Muscle layer of duodenum (tissue), 2 donors: ENCODE data around the gene PRPF8.

ENCODE experiments used
- H3K27ac ChIP-seq: one replicate; pipeline ENCODE4 v1.7.0; 2013; ENCODE audit warnings: mild to moderate bottlenecking, low read length
- H3K27me3 ChIP-seq: one replicate; pipeline ENCODE4 v1.7.0; 2013; ENCODE audit warnings: low read depth, mild to moderate bottlenecking, control low read depth, low read length
- H3K36me3 ChIP-seq, 2 donors: one replicate each; pipeline ENCODE4 v1.7.0; 2013; ENCODE audit warnings: low read length in 2 of 2, control low read depth in 1 of 2, mild to moderate bottlenecking in 1 of 2; ENCODE audit not compliant: insufficient read depth in 2 of 2, control insufficient read depth in 1 of 2
- H3K4me1 ChIP-seq, 2 donors: one replicate each; pipeline ENCODE4 v1.7.0; 2013; ENCODE audit warnings: low read length in 2 of 2, mild to moderate bottlenecking in 2 of 2, control low read depth in 1 of 2, moderate library complexity in 1 of 2; ENCODE audit not compliant: insufficient read depth in 2 of 2, control insufficient read depth in 1 of 2
- H3K4me3 ChIP-seq, 2 donors: one replicate each; pipeline ENCODE4 v1.7.0; 2013; ENCODE audit warnings: low read length in 2 of 2, low read depth in 1 of 2, mild to moderate bottlenecking in 1 of 2
- H3K9me3 ChIP-seq, 2 donors: one replicate each; pipeline ENCODE4 v1.7.0; 2013; ENCODE audit warnings: low read length in 2 of 2, control low read depth in 1 of 2, mild to moderate bottlenecking in 1 of 2; ENCODE audit not compliant: control insufficient read depth in 1 of 2
- donor health status: healthy.

PRPF8 gene

GRCh38 chr17:1714980-1715802 lies 30.5 kb upstream of the PRPF8 start:
- H3K4me3 ChIP-seq: peak overlapping the region; percentile 71 to 92
- H3K36me3 ChIP-seq: peaks cover 27 to 43% of the 10 kb centered on the region in 2 donors
- no peaks in the 10 kb centered on the region for H3K9me3 ChIP-seq
- peak overlapping the region; percentile 98 for H3K27ac ChIP-seq
- H3K4me1 ChIP-seq: peaks cover 17 to 36% of the 10 kb centered on the region in 2 donors
- no peaks in the 10 kb centered on the region for H3K27me3 ChIP-seq

GRCh38 chr17:1714427-1714979 lies 29.8 kb upstream of the PRPF8 start:
- H3K27me3 ChIP-seq: no peaks in the 10 kb centered on the region
- no peaks in the 10 kb centered on the region for H3K9me3 ChIP-seq
- H3K4me1 ChIP-seq: peaks cover 17 to 36% of the 10 kb centered on the region in 2 donors
- peak overlapping the region; percentile 71 to 92 for H3K4me3 ChIP-seq
- H3K36me3 ChIP-seq: peaks cover 27 to 43% of the 10 kb centered on the region in 2 donors
- H3K27ac ChIP-seq: peak overlapping the region; percentile 98

- peak overlapping the region; percentile 71 to 92 for H3K4me3 ChIP-seq
- no peaks in the 10 kb centered on the region for H3K9me3 ChIP-seq
- H3K27ac ChIP-seq: peak overlapping the region; percentile 91
- peaks cover 27 to 43% of the 10 kb centered on the region in 2 donors for H3K36me3 ChIP-seq
- H3K27me3 ChIP-seq: no peaks in the 10 kb centered on the region
- peaks cover 17 to 36% of the 10 kb centered on the region in 2 donors for H3K4me1 ChIP-seq
Observed at GRCh38 chr17:1713878-1714426, 29.3 kb upstream of the PRPF8 start.

- no peaks in the 10 kb centered on the region for H3K9me3 ChIP-seq
- peak overlapping the region; percentile 71 to 92 for H3K4me3 ChIP-seq
- peaks cover 27 to 43% of the 10 kb centered on the region in 2 donors for H3K36me3 ChIP-seq
- peak overlapping the region; percentile 91 for H3K27ac ChIP-seq
- H3K27me3 ChIP-seq: no peaks in the 10 kb centered on the region
- H3K4me1 ChIP-seq: peaks cover 17 to 34% of the 10 kb centered on the region in 2 donors
Observed at GRCh38 chr17:1713160-1713877, 28.7 kb upstream of the PRPF8 start.

GRCh38 chr17:1712271-1712670 lies 27.6 kb upstream of the PRPF8 start:
- peaks cover 12 to 25% of the 10 kb centered on the region in 2 donors for H3K4me1 ChIP-seq

GRCh38 chr17:1711804-1712203 lies 27.1 kb upstream of the PRPF8 start:
- no peaks in the 10 kb centered on the region for H3K27me3 ChIP-seq
- no peak overlapping the region for H3K27ac ChIP-seq
- no peak overlapping the region for H3K4me3 ChIP-seq
- peaks cover 12 to 25% of the 10 kb centered on the region in 2 donors for H3K4me1 ChIP-seq
- H3K9me3 ChIP-seq: no peaks in the 10 kb centered on the region
- H3K36me3 ChIP-seq: peaks cover 27 to 41% of the 10 kb centered on the region in 2 donors

More at GRCh38 chr17:1712271-1712670, 27.6 kb upstream of the PRPF8 start:
- no peak overlapping the region for H3K27ac ChIP-seq
- peaks cover 27 to 43% of the 10 kb centered on the region in 2 donors for H3K36me3 ChIP-seq
- no peaks in the 10 kb centered on the region for H3K9me3 ChIP-seq
- peak overlapping the region in 1 of 2 donors; percentile 14 for H3K4me3 ChIP-seq
- H3K27me3 ChIP-seq: no peaks in the 10 kb centered on the region

GRCh38 chr17:1710807-1711553 lies 26.3 kb upstream of the PRPF8 start:
- peak overlapping the region; percentile 80 for H3K27ac ChIP-seq
- no peaks in the 10 kb centered on the region for H3K27me3 ChIP-seq
- H3K4me1 ChIP-seq: peaks cover 12 to 25% of the 10 kb centered on the region in 2 donors
- no peaks in the 10 kb centered on the region for H3K9me3 ChIP-seq
- H3K36me3 ChIP-seq: peaks cover 27 to 38% of the 10 kb centered on the region in 2 donors
- H3K4me3 ChIP-seq: peak overlapping the region; percentile 39 to 70

- Histone ChIP-seq H3K4me1 (peaks cover 12 to 25% of the 10 kb centered on the region in 2 donors), H3K36me3 (peaks cover 27 to 32% of the 10 kb centered on the region in 2 donors), H3K9me3 (no peaks in the 10 kb centered on the region), H3K27ac (peak within 1 kb of the TSS; percentile 80), H3K4me3 (peak within 1 kb of the TSS; percentile 39 to 70), H3K27me3 (no peaks in the 10 kb centered on the region)
Observed at GRCh38 chr17:1709971-1710806, 25.5 kb upstream of the PRPF8 start, which contains the start of gene TLCD2. TLCD2 (minus strand) TSS chr17:1710377; CDS start chr17:1710242, 135 bp downstream.

GRCh38 chr17:1709403-1709951 lies 24.8 kb upstream of the PRPF8 start:
- H3K27ac ChIP-seq: no peak overlapping the region

More at GRCh38 chr17:1709403-1709951, 24.8 kb upstream of the PRPF8 start:
- Histone ChIP-seq H3K36me3 (peaks cover 27 to 28% of the 10 kb centered on the region in 2 donors), H3K4me3 (peak overlapping the region; percentile 16 to 70), H3K27me3 (no peaks in the 10 kb centered on the region), H3K9me3 (no peaks in the 10 kb centered on the region), H3K4me1 (peaks cover 12 to 25% of the 10 kb centered on the region in 2 donors)
